B cell (primary cell): ENCODE data around the gene RTKN. TPM values are rescaled to one million over a fixed set of nuclear protein-coding genes. Genes with fewer than 3 reads are reported as not detected.

Experiments
- ATAC-seq: fragments of 200-7000 bp; cut with Tn5 transposase; one replicate; pipeline ENCODE4 v1.10.0; 2021; ENCODE audit warnings: low read depth, mild to moderate bottlenecking, moderate number of reproducible peaks, moderate library complexity
- CTCF ChIA-PET: fragments of 350-600 bp; sonication (Branson Sonifier 250); formaldehyde crosslinking; loops from one replicate; lab custom pipeline; 2021; ENCODE audit warnings: antibody characterized with exemption, inconsistent platforms; lab: Charles Lee
- POLR2A ChIA-PET: fragments of 350-600 bp; sonication (Branson Sonifier 250); formaldehyde crosslinking; loops from one replicate; lab custom pipeline; 2021; ENCODE audit warnings: antibody characterized with exemption; lab: Charles Lee
- DNase-seq: peaks from one replicate; pipeline ENCODE4 v3.0.0; 2013
- H2AFZ ChIP-seq: 2 replicates; pipeline ENCODE4 v1.6.1; 2012; ENCODE audit warnings: mild to moderate bottlenecking, low read depth, low read length; ENCODE audit not compliant: insufficient read depth, poor library complexity, severe bottlenecking
- H3K27ac ChIP-seq, 2 donors: 1 replicate in 1 of 2; 2 replicates in 1 of 2; pipeline ENCODE4 v1.5.1; 2012 to 2013; ENCODE audit warnings: low read length in 2 of 2, mild to moderate bottlenecking in 2 of 2, moderate library complexity in 1 of 2
- H3K27me3 ChIP-seq, 4 experiments: fragments of 200-600 bp in 1 of 4; sonication (generic) in 1 of 4; replicated peaks in 1 of 4; 1 replicate in 2 of 4; 2 replicates in 2 of 4; pipeline versions ENCODE4 v1.6.1 to v1.7.0; 2013 to 2016; ENCODE audit warnings: low read length in 3 of 4, mild to moderate bottlenecking in 2 of 4, mixed read lengths in 1 of 4, moderate library complexity in 1 of 4; ENCODE audit not compliant: insufficient read depth in 4 of 4, control insufficient read depth in 3 of 4; ENCODE audit errors: control extremely low read depth in 1 of 4
- H3K36me3 ChIP-seq, 2 experiments: replicated peaks in 1 of 2; 1 replicate in 1 of 2; 2 replicates in 1 of 2; pipeline versions ENCODE4 v1.6.1 to v1.7.1; 2013; ENCODE audit warnings: low read length in 1 of 2; ENCODE audit not compliant: insufficient read depth in 2 of 2, control insufficient read depth in 1 of 2; ENCODE audit errors: control extremely low read depth in 1 of 2, extremely low read depth in 1 of 2
- H3K4me1 ChIP-seq, 2 donors: fragments of 200-600 bp in 1 of 2; sonication (generic) in 1 of 2; 1 replicate in 1 of 2; 2 replicates in 1 of 2; pipeline versions ENCODE4 v1.5.1 to v1.6.1; 2013 to 2017; ENCODE audit warnings: low read length in 2 of 2; ENCODE audit not compliant: control insufficient read depth in 2 of 2, insufficient read depth in 2 of 2
- H3K4me2 ChIP-seq: replicated peaks from 2 replicates; pipeline ENCODE3; 2012; ENCODE audit warnings: mild to moderate bottlenecking, low read depth, low read length; ENCODE audit not compliant: poor library complexity, severe bottlenecking
- H3K4me3 ChIP-seq, 5 experiments: fragments of 200-600 bp in 1 of 5; sonication (generic) in 1 of 5; 1 replicate in 3 of 5; 2 replicates in 2 of 5; pipeline versions ENCODE4 v1.5.1 to v1.7.0; 2011 to 2016; ENCODE audit warnings: low read length in 4 of 5, mild to moderate bottlenecking in 4 of 5, low read depth in 2 of 5, control low read depth in 1 of 5, moderate library complexity in 1 of 5; ENCODE audit not compliant: insufficient read depth in 1 of 5; ENCODE audit errors: control extremely low read depth in 1 of 5, extremely low read depth in 1 of 5
- H3K79me2 ChIP-seq: fragments of 200-600 bp; sonication (generic); one replicate; pipeline ENCODE4 v1.6.0; 2016; ENCODE audit warnings: low read length; ENCODE audit not compliant: control insufficient read depth, insufficient read depth
- H3K9ac ChIP-seq: fragments of 200-600 bp; sonication (generic); 2 replicates; pipeline ENCODE4 v1.6.1; 2017; ENCODE audit warnings: mild to moderate bottlenecking, low read length, moderate library complexity
- H3K9me3 ChIP-seq, 3 donors: one replicate each; pipeline versions ENCODE4 v1.6.1 to v1.7.1; 2013; ENCODE audit warnings: low read length in 2 of 3; ENCODE audit not compliant: control insufficient read depth in 2 of 3, insufficient read depth in 1 of 3; ENCODE audit errors: control extremely low read depth in 1 of 3
- H4K20me1 ChIP-seq: 2 replicates; pipeline ENCODE4 v1.6.0; 2012; ENCODE audit warnings: mild to moderate bottlenecking, low read length; ENCODE audit not compliant: insufficient read depth, control insufficient read depth, poor library complexity, severe bottlenecking
- H3K27ac Mint-ChIP-seq: one replicate; pipeline ENCODE4 v1.8.0; 2021; ENCODE audit warnings: mixed read lengths
- H3K27me3 Mint-ChIP-seq: one replicate; pipeline ENCODE4 v1.8.0; 2021; ENCODE audit warnings: mixed read lengths
- H3K4me1 Mint-ChIP-seq: one replicate; pipeline ENCODE4 v1.8.0; 2021; ENCODE audit warnings: mixed read lengths
- H3K4me3 Mint-ChIP-seq: one replicate; pipeline ENCODE4 v1.8.0; 2021; ENCODE audit warnings: mixed read lengths
- H3K9me3 Mint-ChIP-seq: one replicate; pipeline ENCODE4 v1.8.0; 2022; ENCODE audit warnings: mixed read lengths; ENCODE audit not compliant: insufficient read depth
- EZH2 ChIP-seq: IDR thresholded peaks from 2 replicates; pipeline ENCODE4 v1.6.1; 2012; ENCODE audit warnings: borderline replicate concordance, low read depth, mild to moderate bottlenecking, moderate library complexity, low read length; ENCODE audit not compliant: insufficient read depth, poor library complexity, severe bottlenecking
- WGBS: methylation state at CpG from one replicate; pipeline ENCODE4 v1.1.5; 2013; ENCODE audit warnings: missing lambda C conversion rate; ENCODE audit not compliant: insufficient coverage; 5-methylcytosine and 5-hydroxymethylcytosine counted together
- intact Hi-C: fragments of 100-400 bp; cut with micrococcal nuclease; formaldehyde crosslinking; loops from one replicate; pipeline ENCODE4 v1.10.0; 2022
- polyA plus RNA-seq: library from polyadenylated mRNA; depleted of rRNA; stranded (reverse); fragments of >200 nt; gene quantifications from 2 replicates; pipeline ENCODE4 v1.2.3, GENCODE V29; 2012
- total RNA-seq, 2 donors: library from RNA; stranded (reverse); fragments of 120-200 nt in 1 of 2; gene quantifications; 1 replicate in 1 of 2; 2 replicates in 1 of 2; pipeline versions ENCODE4 v1.2.3 to v1.2.4, GENCODE V29; 2013 to 2022
- TF ChIP-seq, protein P1 (sequence below): fragments of 200-600 bp; IDR thresholded peaks from one replicate; pipeline ENCODE4 v1.8.0; 2022; ENCODE audit warnings: antibody characterized with exemption, mild to moderate bottlenecking

RTKN gene
- total and polyA plus RNA-seq, 2 donors (not counting 1 experiment from before 2014, with no cell fraction given) = 5.1 to 10.5 TPM

DNA sequence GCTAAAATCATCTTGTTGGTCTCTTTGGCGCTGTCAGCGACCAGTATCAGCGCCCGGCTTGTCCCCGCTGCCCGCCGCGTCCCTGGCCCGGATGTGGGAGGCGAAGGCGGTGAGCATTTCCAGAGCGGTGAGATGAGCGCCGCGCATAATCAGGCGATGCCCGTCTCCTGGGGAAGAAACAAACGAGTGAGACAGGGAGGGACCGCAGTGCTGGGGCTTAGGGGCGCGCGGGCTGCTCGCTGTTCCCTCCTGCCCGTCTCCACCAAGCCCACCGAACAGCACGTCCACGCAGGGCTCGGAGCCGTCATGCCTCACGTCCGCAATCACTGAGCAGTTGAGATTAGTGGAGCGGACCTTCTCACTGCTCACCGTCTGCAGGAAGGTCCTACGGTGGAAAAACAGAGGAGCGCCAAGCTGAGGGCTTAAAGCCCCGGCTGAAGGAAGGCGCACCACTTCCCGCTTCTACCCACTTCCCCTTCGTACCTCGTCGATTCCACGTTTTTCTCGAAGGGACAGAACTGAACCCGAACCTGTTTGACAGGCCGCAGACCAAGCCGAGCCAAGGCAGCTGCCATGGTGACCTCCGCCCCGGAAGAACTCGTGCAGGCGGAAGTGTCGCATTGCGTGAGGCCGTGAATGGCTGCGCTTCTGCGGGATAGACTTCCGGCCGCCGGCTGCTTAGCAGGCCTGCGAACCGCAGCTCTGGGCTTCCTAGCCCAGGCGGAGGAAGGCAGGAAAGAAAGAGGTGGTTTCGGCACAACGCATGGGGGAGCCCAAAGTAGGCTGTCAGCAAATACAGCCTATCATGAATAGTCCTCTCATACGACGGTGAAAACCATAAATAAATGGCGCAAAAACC, 30.6 kb upstream of the RTKN start, which contains the start of gene MRPL53:
MRPL53 (minus strand) TSS at position 595 of the 859 bp plus-strand sequence; CDS start at position 575, 20 bp downstream.
- DNase-seq (peak; percentile 97), ATAC-seq (peak; percentile 93)
- Histone ChIP-seq H3K4me1 (peaks cover 16 to 22% of the 10 kb centered on the region in 2 donors), H2AFZ (peak within 1 kb of the TSS; percentile 94), H3K4me3 (peak within 1 kb of the TSS; percentile 65 to 89 (median 67)), H3K27me3 (no peaks in the 10 kb centered on the region), H3K36me3 (peaks cover 0 to 23% of the 10 kb centered on the region in 2 experiments), H4K20me1 (no peaks in the 10 kb centered on the region), H3K4me2 (peak within 1 kb of the TSS; percentile 85), H3K9ac (peak within 1 kb of the TSS; percentile 69), H3K9me3 (peaks cover 0 to 5% (median 0%) of the 10 kb centered on the region in 3 donors), H3K27ac (peak within 1 kb of the TSS; percentile 69 to 94), H3K79me2 (peaks cover 8% of the 10 kb centered on the region)
- Mint-ChIP-seq H3K27me3 (no peaks in the 10 kb centered on the region), H3K27ac (peak within 1 kb of the TSS; percentile 99), H3K4me1 (peaks cover 20% of the 10 kb centered on the region), H3K4me3 (peak within 1 kb of the TSS; percentile 99), H3K9me3 (no peaks in the 10 kb centered on the region)
- CTCF ChIA-PET = interaction anchor here (0.6 to 1.6 kb wide), 10 partner anchors 9 to 137 kb away, joined by 3 to 11 read pairs (median 4); partner anchors contain the start of genes CCDC142, INO80B, TTC31 and WBP1
- intact Hi-C loops = loop anchor here (1.0 kb wide), 3 partner anchors 11 to 57 kb away; partner anchors contain the start of genes AUP1, HTRA2, TTC31 and WBP1
- POLR2A ChIA-PET = interaction anchor here (0.7 to 4.1 kb wide), 8 partner anchors 10 to 352 kb away, joined by 3 to 63 read pairs (median 6); partner anchors contain the start of genes AUP1, CCDC142, HTRA2 and INO80B
- WGBS = under 1% methylated on average over 66 of the region's 66 CpGs
- no peak for TF ChIP-seq EZH2
- TF ChIP-seq, protein P1, sequence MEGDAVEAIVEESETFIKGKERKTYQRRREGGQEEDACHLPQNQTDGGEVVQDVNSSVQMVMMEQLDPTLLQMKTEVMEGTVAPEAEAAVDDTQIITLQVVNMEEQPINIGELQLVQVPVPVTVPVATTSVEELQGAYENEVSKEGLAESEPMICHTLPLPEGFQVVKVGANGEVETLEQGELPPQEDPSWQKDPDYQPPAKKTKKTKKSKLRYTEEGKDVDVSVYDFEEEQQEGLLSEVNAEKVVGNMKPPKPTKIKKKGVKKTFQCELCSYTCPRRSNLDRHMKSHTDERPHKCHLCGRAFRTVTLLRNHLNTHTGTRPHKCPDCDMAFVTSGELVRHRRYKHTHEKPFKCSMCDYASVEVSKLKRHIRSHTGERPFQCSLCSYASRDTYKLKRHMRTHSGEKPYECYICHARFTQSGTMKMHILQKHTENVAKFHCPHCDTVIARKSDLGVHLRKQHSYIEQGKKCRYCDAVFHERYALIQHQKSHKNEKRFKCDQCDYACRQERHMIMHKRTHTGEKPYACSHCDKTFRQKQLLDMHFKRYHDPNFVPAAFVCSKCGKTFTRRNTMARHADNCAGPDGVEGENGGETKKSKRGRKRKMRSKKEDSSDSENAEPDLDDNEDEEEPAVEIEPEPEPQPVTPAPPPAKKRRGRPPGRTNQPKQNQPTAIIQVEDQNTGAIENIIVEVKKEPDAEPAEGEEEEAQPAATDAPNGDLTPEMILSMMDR = no peak
